ENCODE measurements around the gene DEPDC7. TPM values are rescaled to one million over a fixed set of nuclear protein-coding genes. Genes with fewer than 3 reads are reported as not detected.
"Not testable (repeated sequence)": the region's sequence is repeated elsewhere in the genome, so short reads cannot be mapped to it uniquely, and the experiment has no call there.

The DEPDC7 gene
- total RNA-seq, 1 donor from 2014 or later = 12.3 TPM

- ATAC-seq = no peak
- intact Hi-C loops (cut with DNase I) = no loop called here
- no peak for DNase-seq (ENCODE audit: low spot score)
Observed at GRCh38 chr11:33018840-33019239, 3.2 kb downstream of the DEPDC7 start.

GRCh38 chr11:33021501-33021900 lies 5.8 kb downstream of the DEPDC7 start:
- intact Hi-C loops (cut with DNase I) = no loop called here
- DNase-seq (ENCODE audit: low spot score) (no peak), ATAC-seq (no peak)

GRCh38 chr11:33021937-33022336 lies 6.3 kb downstream of the DEPDC7 start:
- DNase-seq (ENCODE audit: low spot score) (no peak), ATAC-seq (no peak)
- intact Hi-C loops (cut with DNase I) = no loop called here

- DNase-seq (ENCODE audit: low spot score) = no peak
- intact Hi-C loops (cut with DNase I) = no loop called here
- ATAC-seq = no peak
Observed at GRCh38 chr11:33025339-33025722, 9.7 kb downstream of the DEPDC7 start.

- intact Hi-C loops (cut with DNase I) = no loop called here
Observed at GRCh38 chr11:33027233-33027632, 11.6 kb downstream of the DEPDC7 start.

GRCh38 chr11:33027846-33028536 lies 12.3 kb downstream of the DEPDC7 start:
- intact Hi-C loops (cut with DNase I) = no loop called here
- ATAC-seq = no peak

More at GRCh38 chr11:33027233-33027632, 11.6 kb downstream of the DEPDC7 start:
- DNase-seq (ENCODE audit: low spot score) (no peak), ATAC-seq (no peak)

GRCh38 chr11:33028537-33028914 lies 12.8 kb downstream of the DEPDC7 start:
- no peak for DNase-seq (ENCODE audit: low spot score)
- intact Hi-C loops (cut with DNase I) = no loop called here
- no peak for ATAC-seq

More at GRCh38 chr11:33027846-33028536, 12.3 kb downstream of the DEPDC7 start:
- DNase-seq (ENCODE audit: low spot score) = no peak

GRCh38 chr11:33029218-33029617 lies 13.5 kb downstream of the DEPDC7 start:
- ATAC-seq; intact Hi-C loops (cut with DNase I); DNase-seq (ENCODE audit: low spot score): not testable (repeated sequence)

GRCh38 chr11:33033493-33033892 lies 17.8 kb downstream of the DEPDC7 start:
- DNase-seq (ENCODE audit: low spot score) (no peak), ATAC-seq (no peak)
- intact Hi-C loops (cut with DNase I) = no loop called here

GRCh38 chr11:33035011-33035410 lies 19.3 kb downstream of the DEPDC7 start:
- DNase-seq (ENCODE audit: low spot score) = no peak
- intact Hi-C loops (cut with DNase I) = no loop called here
- no peak for ATAC-seq

GRCh38 chr11:33039274-33040032 lies 23.8 kb downstream of the DEPDC7 start, which contains the start of gene TCP11L1:
TSS of gene TCP11L1 (plus strand) at chr11:33039572. CDS start at chr11:33043774, 4,202 bp downstream.
- peak; percentile 96 for DNase-seq (ENCODE audit: low spot score)
- intact Hi-C loops (cut with DNase I) = no loop called here
- peak; percentile 97 for ATAC-seq

GRCh38 chr11:33040033-33040861 lies 24.6 kb downstream of the DEPDC7 start:
- no peak for ATAC-seq
- intact Hi-C loops (cut with DNase I) = no loop called here
- DNase-seq (ENCODE audit: low spot score) = no peak

GRCh38 chr11:33040862-33041453 lies 25.3 kb downstream of the DEPDC7 start:
- intact Hi-C loops (cut with DNase I) = no loop called here
- no peak for ATAC-seq
- no peak for DNase-seq (ENCODE audit: low spot score)

GRCh38 chr11:33043221-33043830 lies 27.6 kb downstream of the DEPDC7 start:
- ATAC-seq (no peak), DNase-seq (ENCODE audit: low spot score) (no peak)
- intact Hi-C loops (cut with DNase I) = no loop called here

- DNase-seq (ENCODE audit: low spot score) (no peak), ATAC-seq (no peak)
- intact Hi-C loops (cut with DNase I) = no loop called here
Observed at GRCh38 chr11:33044285-33044756, 28.6 kb downstream of the DEPDC7 start.

- intact Hi-C loops (cut with DNase I) = no loop called here
- ATAC-seq = peak; percentile 50
Observed at GRCh38 chr11:33045551-33046255, 30.0 kb downstream of the DEPDC7 start.

GRCh38 chr11:33048701-33049100 lies 33.0 kb downstream of the DEPDC7 start:
- ATAC-seq = peak; percentile 81
- DNase-seq (ENCODE audit: low spot score); intact Hi-C loops (cut with DNase I): not testable (repeated sequence)

More at GRCh38 chr11:33045551-33046255, 30.0 kb downstream of the DEPDC7 start:
- DNase-seq (ENCODE audit: low spot score) = no peak
